PC-3 (cell line): Measurements from ENCODE around the gene SIL1.

ENCODE experiments used
- EZH2phosphoT487 ChIP-seq: fragments of 300-600 bp; sonication (generic); IDR thresholded peaks from 2 replicates; pipeline ENCODE4 v1.6.1; 2018; ENCODE audit warnings: mild to moderate bottlenecking, antibody characterized with exemption, low read length, borderline replicate concordance
- TF ChIP-seq, protein P1 (sequence below): fragments of 300-600 bp; sonication (generic); conservative IDR thresholded peaks from 2 replicates; pipeline ENCODE4 v1.5.1; 2017; ENCODE audit warnings: antibody characterized with exemption, low read depth, mild to moderate bottlenecking, low read length

DNA sequence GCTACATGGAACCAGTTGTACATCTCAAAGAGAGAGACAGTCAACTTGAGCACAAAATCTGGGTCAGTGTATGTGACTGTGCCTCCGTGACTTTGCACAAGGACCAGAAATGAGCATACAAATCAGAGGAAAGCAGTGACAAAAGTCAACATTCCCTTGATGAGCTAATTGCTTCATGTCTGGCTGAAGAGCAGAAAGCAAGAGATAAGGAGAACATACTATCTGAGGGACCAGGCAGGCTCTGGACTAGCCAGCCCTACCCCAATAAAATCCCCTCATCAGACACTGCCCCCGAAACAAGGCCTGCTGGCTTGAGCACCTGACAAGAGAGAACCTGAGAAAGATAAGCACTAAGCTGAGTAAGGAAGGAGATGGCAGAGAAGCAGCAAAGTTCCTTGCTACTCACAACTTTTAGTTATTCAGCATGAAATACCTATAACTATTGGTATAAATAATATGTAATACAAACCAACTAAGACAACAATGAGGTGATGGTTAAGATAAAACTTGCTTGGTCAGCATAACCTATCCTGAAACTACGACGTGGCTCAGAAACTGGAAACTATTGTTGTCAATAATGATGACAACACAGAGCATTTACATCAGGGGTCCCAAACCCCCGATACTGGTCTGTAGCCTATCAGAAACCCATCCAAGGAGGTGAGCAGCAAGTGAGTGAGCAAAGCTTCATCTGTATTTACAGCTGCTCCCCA lies 9.5 kb downstream of the SIL1 start:
- TF ChIP-seq, protein P1, sequence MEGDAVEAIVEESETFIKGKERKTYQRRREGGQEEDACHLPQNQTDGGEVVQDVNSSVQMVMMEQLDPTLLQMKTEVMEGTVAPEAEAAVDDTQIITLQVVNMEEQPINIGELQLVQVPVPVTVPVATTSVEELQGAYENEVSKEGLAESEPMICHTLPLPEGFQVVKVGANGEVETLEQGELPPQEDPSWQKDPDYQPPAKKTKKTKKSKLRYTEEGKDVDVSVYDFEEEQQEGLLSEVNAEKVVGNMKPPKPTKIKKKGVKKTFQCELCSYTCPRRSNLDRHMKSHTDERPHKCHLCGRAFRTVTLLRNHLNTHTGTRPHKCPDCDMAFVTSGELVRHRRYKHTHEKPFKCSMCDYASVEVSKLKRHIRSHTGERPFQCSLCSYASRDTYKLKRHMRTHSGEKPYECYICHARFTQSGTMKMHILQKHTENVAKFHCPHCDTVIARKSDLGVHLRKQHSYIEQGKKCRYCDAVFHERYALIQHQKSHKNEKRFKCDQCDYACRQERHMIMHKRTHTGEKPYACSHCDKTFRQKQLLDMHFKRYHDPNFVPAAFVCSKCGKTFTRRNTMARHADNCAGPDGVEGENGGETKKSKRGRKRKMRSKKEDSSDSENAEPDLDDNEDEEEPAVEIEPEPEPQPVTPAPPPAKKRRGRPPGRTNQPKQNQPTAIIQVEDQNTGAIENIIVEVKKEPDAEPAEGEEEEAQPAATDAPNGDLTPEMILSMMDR = no peak
- no peak for TF ChIP-seq EZH2phosphoT487
